Testis (tissue), 3 donors: ENCODE results near the gene ZC3H18. TPM values are rescaled to one million over a fixed set of nuclear protein-coding genes. Genes with fewer than 3 reads are reported as not detected.

Experiments used
- DNase-seq: peaks from one replicate; pipeline ENCODE4 v3.0.0-alpha.2; 2019
- H3K27ac ChIP-seq, 2 donors: fragments of 200-600 bp; sonication (generic); one replicate each; pipeline ENCODE4 v1.5.1; 2019
- H3K27me3 ChIP-seq: fragments of 200-600 bp; sonication (generic); one replicate; pipeline ENCODE4 v1.5.1; 2019
- H3K36me3 ChIP-seq: fragments of 200-600 bp; sonication (generic); one replicate; pipeline ENCODE4 v1.5.1; 2017; ENCODE audit warnings: low read depth; ENCODE audit errors: missing control alignments
- H3K4me1 ChIP-seq: fragments of 200-600 bp; sonication (generic); one replicate; pipeline ENCODE4 v1.5.1; 2019
- H3K4me3 ChIP-seq, 2 donors: fragments of 200-600 bp; sonication (generic); one replicate each; pipeline ENCODE4 v1.5.1; 2017 to 2019
- H3K9me3 ChIP-seq: fragments of 200-600 bp; sonication (generic); one replicate; pipeline ENCODE4 v1.5.1; 2017
- POLR2A ChIP-seq: fragments of 450-650 bp; IDR thresholded peaks from one replicate; pipeline ENCODE4 v1.6.1; 2017; ENCODE audit warnings: antibody characterized with exemption, mild to moderate bottlenecking, moderate library complexity
- WGBS, 2 donors: methylation state at CpG; one replicate each; pipeline ENCODE4 v1.1.5; 2018; 5-methylcytosine and 5-hydroxymethylcytosine counted together
- intact Hi-C: fragments of 100-400 bp; cut with DNase I; formaldehyde crosslinking; loops from one replicate; pipeline ENCODE4 v1.15.1; 2023; ENCODE audit warnings: low total_unique reads
- polyA plus RNA-seq: library from polyadenylated mRNA; stranded (reverse); fragments of 350-450 nt; fragmentation: Illumina TruSeq; extraction: RNeasy Lipid Tissue Mini Kit (QIAGEN cat#74804); gene quantifications from one replicate; pipeline ENCODE4 v1.2.3, GENCODE V29; 2014; ENCODE audit warnings: low read depth, low replicate concordance; ENCODE audit not compliant: insufficient read depth
- total RNA-seq, 2 donors: library from RNA; depleted of rRNA; stranded (reverse); fragments of >200 nt; gene quantifications; one replicate each; pipeline ENCODE4 v1.2.3, GENCODE V29; 2016
- TF ChIP-seq, protein P1 (sequence below), 3 experiments: fragments of 450-650 bp in 2 of 3; fragments of 200-600 bp in 1 of 3; sonication (generic) in 1 of 3; IDR thresholded peaks; one replicate each; pipeline ENCODE4 v1.5.1; 2016 to 2019; ENCODE audit warnings: antibody characterized with exemption in 3 of 3, mild to moderate bottlenecking in 2 of 3, moderate library complexity in 1 of 3

ZC3H18 gene
- total and polyA plus RNA-seq, 3 donors from 2014 or later, result 53.8 to 63.7 (median 59.6) TPM

DNA sequence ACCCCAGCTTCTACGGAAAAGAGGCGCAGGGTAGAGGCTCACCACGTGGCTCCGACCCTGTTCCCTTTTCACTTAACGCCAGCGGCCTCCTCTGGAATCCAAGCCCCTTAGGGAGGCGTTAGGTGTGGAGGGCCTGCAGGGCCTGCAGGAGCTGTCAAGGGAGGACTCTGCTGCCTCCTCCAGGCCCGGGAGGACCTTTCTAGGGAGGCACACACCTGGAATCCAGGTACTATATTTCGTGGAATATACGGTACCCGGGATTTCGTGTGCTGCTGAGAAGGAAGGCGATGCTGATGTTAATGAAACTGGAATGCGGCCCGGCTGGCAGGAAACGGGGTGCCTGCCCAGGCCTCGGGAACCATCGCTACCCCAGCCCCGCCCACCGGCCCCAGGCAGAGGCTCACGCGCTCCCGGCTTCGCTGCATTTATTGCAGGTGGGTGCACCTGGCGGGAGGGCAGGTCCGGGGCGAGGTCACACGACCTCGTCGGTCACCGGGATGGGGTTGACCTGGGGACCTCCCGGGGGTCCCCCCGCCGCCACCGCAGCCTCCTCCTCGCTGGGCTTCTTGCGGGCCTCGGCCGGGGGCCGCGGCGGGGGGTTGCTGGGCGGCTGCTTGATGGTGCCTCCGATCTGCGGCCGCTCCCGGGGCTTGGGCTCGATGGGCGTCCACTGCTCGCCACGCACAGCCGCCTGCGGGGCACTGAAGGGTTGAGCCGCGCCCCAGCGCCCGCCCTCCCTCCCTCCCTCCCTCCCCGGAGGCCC is 72.9 kb downstream of the ZC3H18 start:
- intact Hi-C loops, result no loop called here
- Histone ChIP-seq H3K36me3 (no peaks in the 10 kb centered on the region), H3K27me3 (no peaks in the 10 kb centered on the region), H3K4me3 (no peak overlapping the region), H3K27ac (no peak overlapping the region), H3K9me3 (no peaks in the 10 kb centered on the region), H3K4me1 (no peaks in the 10 kb centered on the region)
- 82 to 93% methylated on average over 23 to 43 of the region's 58 CpGs for WGBS, 2 donors
- no peak for TF ChIP-seq POLR2A
- TF ChIP-seq, protein P1, sequence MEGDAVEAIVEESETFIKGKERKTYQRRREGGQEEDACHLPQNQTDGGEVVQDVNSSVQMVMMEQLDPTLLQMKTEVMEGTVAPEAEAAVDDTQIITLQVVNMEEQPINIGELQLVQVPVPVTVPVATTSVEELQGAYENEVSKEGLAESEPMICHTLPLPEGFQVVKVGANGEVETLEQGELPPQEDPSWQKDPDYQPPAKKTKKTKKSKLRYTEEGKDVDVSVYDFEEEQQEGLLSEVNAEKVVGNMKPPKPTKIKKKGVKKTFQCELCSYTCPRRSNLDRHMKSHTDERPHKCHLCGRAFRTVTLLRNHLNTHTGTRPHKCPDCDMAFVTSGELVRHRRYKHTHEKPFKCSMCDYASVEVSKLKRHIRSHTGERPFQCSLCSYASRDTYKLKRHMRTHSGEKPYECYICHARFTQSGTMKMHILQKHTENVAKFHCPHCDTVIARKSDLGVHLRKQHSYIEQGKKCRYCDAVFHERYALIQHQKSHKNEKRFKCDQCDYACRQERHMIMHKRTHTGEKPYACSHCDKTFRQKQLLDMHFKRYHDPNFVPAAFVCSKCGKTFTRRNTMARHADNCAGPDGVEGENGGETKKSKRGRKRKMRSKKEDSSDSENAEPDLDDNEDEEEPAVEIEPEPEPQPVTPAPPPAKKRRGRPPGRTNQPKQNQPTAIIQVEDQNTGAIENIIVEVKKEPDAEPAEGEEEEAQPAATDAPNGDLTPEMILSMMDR (IDR thresholded peaks at IDR 0.05), result no peak
- no peak for DNase-seq

GRCh38 chr16:88643644-88643932 is 73.4 kb downstream of the ZC3H18 start:
- H3K4me1 ChIP-seq, result no peaks in the 10 kb centered on the region
- 87% methylated on average over 8 of the region's 9 CpGs; no CpG with 5 or more reads in 1 of the 2 donors for WGBS, 2 donors
- DNase-seq, result no peak
- H3K4me3 ChIP-seq, result no peak overlapping the region
- TF ChIP-seq POLR2A, result no peak
- TF ChIP-seq, protein P1 (IDR thresholded peaks at IDR 0.05), result no peak
- H3K36me3 ChIP-seq, result no peaks in the 10 kb centered on the region
- no peak overlapping the region for H3K27ac ChIP-seq
- intact Hi-C loops, result no loop called here
- no peaks in the 10 kb centered on the region for H3K27me3 ChIP-seq
- H3K9me3 ChIP-seq, result no peaks in the 10 kb centered on the region

DNA sequence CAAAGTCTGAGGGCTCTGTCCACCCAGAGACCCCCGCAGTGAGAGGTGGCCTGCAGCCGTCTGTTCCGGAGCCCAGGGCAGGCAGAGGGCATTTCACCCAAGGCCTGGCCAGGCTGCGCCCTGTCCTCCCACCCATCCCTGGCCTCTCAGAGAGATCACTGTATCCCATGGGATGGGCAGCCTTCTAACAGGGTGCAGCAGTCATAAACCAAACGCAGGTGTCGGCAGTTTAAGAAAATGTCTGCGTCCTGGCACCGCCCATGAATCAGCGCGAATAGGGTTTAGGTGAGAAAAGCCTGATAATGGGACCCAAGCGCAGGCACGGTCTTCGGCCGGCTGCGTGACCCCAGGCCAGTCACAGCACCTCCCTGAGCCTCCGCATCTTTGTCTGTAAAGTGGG is 75.3 kb downstream of the ZC3H18 start:
- intact Hi-C loops, result no loop called here
- WGBS, 2 donors, result 93 to 98% methylated on average over 8 to 16 of the region's 16 CpGs
- TF ChIP-seq, protein P1 (IDR thresholded peaks at IDR 0.05), result no peak
- TF ChIP-seq POLR2A, result no peak

DNA sequence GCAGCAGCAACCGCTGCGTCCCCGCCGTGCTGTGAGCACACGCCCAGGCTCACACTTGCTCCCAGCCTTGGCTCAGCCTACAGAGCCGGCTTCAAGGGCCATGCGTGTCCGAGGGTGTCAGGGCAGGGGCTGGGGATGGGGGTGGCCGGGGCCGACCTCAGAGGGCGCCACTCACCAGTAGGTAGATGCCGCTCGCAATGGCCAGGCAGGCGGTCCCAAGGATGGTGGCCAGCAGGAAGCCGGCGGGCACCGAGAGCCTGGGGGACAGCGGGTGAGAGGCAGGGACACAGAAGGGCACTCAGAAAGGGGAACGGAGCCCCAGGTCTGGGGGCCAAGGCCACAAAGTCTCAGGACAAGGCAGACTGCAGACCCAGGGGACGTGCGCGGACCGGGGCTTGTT is 75.7 kb downstream of the ZC3H18 start:
- 90 to 95% methylated on average over 23 of the region's 23 CpGs for WGBS, 2 donors
- no peaks in the 10 kb centered on the region for H3K9me3 ChIP-seq
- no peaks in the 10 kb centered on the region for H3K36me3 ChIP-seq
- no peak for DNase-seq
- H3K27me3 ChIP-seq, result no peaks in the 10 kb centered on the region
- intact Hi-C loops, result no loop called here
- no peak overlapping the region for H3K27ac ChIP-seq
- TF ChIP-seq POLR2A, result no peak
- no peak overlapping the region for H3K4me3 ChIP-seq
- peaks cover under 1% of the 10 kb centered on the region for H3K4me1 ChIP-seq

More for the DNA sequence above, 75.3 kb downstream of the ZC3H18 start:
- no peak for DNase-seq
- Histone ChIP-seq H3K9me3 (no peaks in the 10 kb centered on the region), H3K27me3 (no peaks in the 10 kb centered on the region), H3K36me3 (no peaks in the 10 kb centered on the region), H3K27ac (no peak overlapping the region), H3K4me1 (no peaks in the 10 kb centered on the region), H3K4me3 (no peak overlapping the region)

GRCh38 chr16:88646345-88647034 is 76.3 kb downstream of the ZC3H18 start:
- H3K4me1 ChIP-seq, result peaks cover 5% of the 10 kb centered on the region
- intact Hi-C loops, result no loop called here
- no peak for DNase-seq
- TF ChIP-seq, protein P1 (IDR thresholded peaks at IDR 0.05), result no peak
- TF ChIP-seq POLR2A, result no peak
- no peak overlapping the region for H3K27ac ChIP-seq
- no peaks in the 10 kb centered on the region for H3K9me3 ChIP-seq
- H3K4me3 ChIP-seq, result no peak overlapping the region
- WGBS, 2 donors, result 78 to 86% methylated on average over 16 to 28 of the region's 28 CpGs
- no peaks in the 10 kb centered on the region for H3K36me3 ChIP-seq
- H3K27me3 ChIP-seq, result no peaks in the 10 kb centered on the region
